Measurements from ENCODE around the gene PHLDB2.

Gene PHLDB2

GRCh38 chr3:111827871-111828270 is 31.2 kb upstream of the PHLDB2 start:
- ChIA-PET CTCF (interaction anchor here (1.1 to 1.4 kb wide), 3 partner anchors 8 to 33 kb away, joined by 3 to 4 read pairs (median 3); no protein-coding TSS in a partner anchor), POLR2A (interaction anchor here (0.6 kb wide), 1 partner anchor 25 kb away, joined by 3 read pairs; no protein-coding TSS in a partner anchor)
- no peak for TF ChIP-seq CTCF (IDR thresholded peaks at IDR 0.05; ENCODE audit: insufficient read depth, low read length, missing control alignments)
- no peak for DNase-seq (ENCODE audit: low read depth, low spot score)
- H3K4me3 ChIP-seq (ENCODE audit: low read depth, low read length) = no peak overlapping the region

GRCh38 chr3:111828530-111828929 is 30.5 kb upstream of the PHLDB2 start:
- POLR2A ChIA-PET = no interaction called here

GRCh38 chr3:111829023-111829422 is 30.0 kb upstream of the PHLDB2 start:
- H3K4me3 ChIP-seq (ENCODE audit: low read depth, low read length) = no peak overlapping the region
- ChIA-PET POLR2A (no interaction called here), CTCF (interaction anchor here (1.3 kb wide), 1 partner anchor 32 kb away, joined by 4 read pairs; no protein-coding TSS in a partner anchor)
- no peak for DNase-seq (ENCODE audit: low read depth, low spot score)
- no peak for TF ChIP-seq CTCF (IDR thresholded peaks at IDR 0.05; ENCODE audit: insufficient read depth, low read length, missing control alignments)

More at GRCh38 chr3:111828530-111828929, 30.5 kb upstream of the PHLDB2 start:
- CTCF ChIA-PET = interaction anchor here (1.3 kb wide), 1 partner anchor 32 kb away, joined by 4 read pairs; no protein-coding TSS in a partner anchor
- TF ChIP-seq CTCF (IDR thresholded peaks at IDR 0.05; ENCODE audit: insufficient read depth, low read length, missing control alignments) = no peak
- no peak for DNase-seq (ENCODE audit: low read depth, low spot score)
- H3K4me3 ChIP-seq (ENCODE audit: low read depth, low read length) = no peak overlapping the region

- no peak for DNase-seq (ENCODE audit: low read depth, low spot score)
Measured at GRCh38 chr3:111831840-111832239, 27.2 kb upstream of the PHLDB2 start.

GRCh38 chr3:111837112-111837511 is 22.0 kb upstream of the PHLDB2 start:
- TF ChIP-seq CTCF (IDR thresholded peaks at IDR 0.05; ENCODE audit: insufficient read depth, low read length, missing control alignments) = no peak
- H3K4me3 ChIP-seq (ENCODE audit: low read depth, low read length) = no peak overlapping the region
- ChIA-PET CTCF (no interaction called here), POLR2A (no interaction called here)
- DNase-seq (ENCODE audit: low read depth, low spot score) = no peak

More at GRCh38 chr3:111831840-111832239, 27.2 kb upstream of the PHLDB2 start:
- CTCF ChIA-PET = no interaction called here
- POLR2A ChIA-PET = no interaction called here
- no peak overlapping the region for H3K4me3 ChIP-seq (ENCODE audit: low read depth, low read length)
- no peak for TF ChIP-seq CTCF (IDR thresholded peaks at IDR 0.05; ENCODE audit: insufficient read depth, low read length, missing control alignments)

- no peak for TF ChIP-seq CTCF (IDR thresholded peaks at IDR 0.05; ENCODE audit: insufficient read depth, low read length, missing control alignments)
- no peak for DNase-seq (ENCODE audit: low read depth, low spot score)
- H3K4me3 ChIP-seq (ENCODE audit: low read depth, low read length) = no peak overlapping the region
- CTCF ChIA-PET = no interaction called here
- POLR2A ChIA-PET = no interaction called here
Measured at GRCh38 chr3:111838133-111838532, 20.9 kb upstream of the PHLDB2 start.

All from AG04449 (cell line).